GM23248 (cell line): ENCODE data around the gene JARID2. TPM values are rescaled to one million over a fixed set of nuclear protein-coding genes. Genes with fewer than 3 reads are reported as not detected.

ENCODE experiments used
- DNase-seq: peaks from one replicate; pipeline ENCODE4 v3.0.0-alpha.2; 2015
- H2AFZ ChIP-seq: fragments of 200-600 bp; sonication (generic); 2 replicates; pipeline ENCODE4 v1.6.1; 2016; ENCODE audit warnings: antibody characterized with exemption
- H3F3A ChIP-seq: fragments of 200-600 bp; sonication (generic); 2 replicates; pipeline ENCODE4 v1.6.1; 2016; ENCODE audit warnings: mild to moderate bottlenecking, antibody characterized with exemption, mixed run types; ENCODE audit not compliant: insufficient read depth
- H3K27ac ChIP-seq: fragments of 200-600 bp; sonication (generic); 2 replicates; pipeline ENCODE4 v1.5.1; 2016; ENCODE audit warnings: mild to moderate bottlenecking
- H3K27me3 ChIP-seq: fragments of 200-600 bp; sonication (generic); replicated peaks from 2 replicates; pipeline ENCODE4 v1.6.1; 2016; ENCODE audit warnings: mild to moderate bottlenecking; ENCODE audit not compliant: insufficient read depth
- H3K36me3 ChIP-seq: fragments of 200-600 bp; sonication (generic); 2 replicates; pipeline ENCODE4 v1.6.1; 2016; ENCODE audit warnings: low read depth, mild to moderate bottlenecking
- H3K4me1 ChIP-seq: fragments of 200-600 bp; sonication (generic); 2 replicates; pipeline ENCODE4 v1.6.1; 2016; ENCODE audit warnings: mild to moderate bottlenecking; ENCODE audit not compliant: insufficient read depth
- H3K4me2 ChIP-seq: fragments of 200-600 bp; sonication (generic); one replicate; pipeline ENCODE4 v1.6.1; 2016; ENCODE audit warnings: mild to moderate bottlenecking; ENCODE audit not compliant: unreplicated experiment
- H3K4me3 ChIP-seq: fragments of 200-600 bp; sonication (generic); 2 replicates; pipeline ENCODE4 v1.5.1; 2016; ENCODE audit warnings: mild to moderate bottlenecking
- H3K79me2 ChIP-seq: fragments of 200-600 bp; sonication (generic); 2 replicates; pipeline ENCODE4 v1.6.1; 2016; ENCODE audit warnings: mild to moderate bottlenecking; ENCODE audit not compliant: insufficient read depth
- H3K9ac ChIP-seq: fragments of 200-600 bp; sonication (generic); 2 replicates; pipeline ENCODE4 v1.6.1; 2016; ENCODE audit warnings: mild to moderate bottlenecking
- H3K9me2 ChIP-seq: fragments of 200-600 bp; sonication (generic); 2 replicates; pipeline ENCODE4 v1.6.1; 2016; ENCODE audit warnings: mixed run types, mild to moderate bottlenecking, moderate library complexity; ENCODE audit not compliant: insufficient read depth
- H3K9me3 ChIP-seq: fragments of 200-600 bp; sonication (generic); one replicate; pipeline ENCODE4 v1.6.1; 2017; ENCODE audit warnings: low read depth
- H4K20me1 ChIP-seq: fragments of 200-600 bp; sonication (generic); 2 replicates; pipeline ENCODE4 v1.6.0; 2016; ENCODE audit not compliant: insufficient read depth
- EZH2 ChIP-seq: fragments of 200-600 bp; sonication (generic); IDR thresholded peaks from 2 replicates; pipeline ENCODE4 v1.6.1; 2018; ENCODE audit warnings: antibody characterized with exemption, mild to moderate bottlenecking; ENCODE audit not compliant: insufficient read depth, poor library complexity, severe bottlenecking
- EZH2phosphoT487 ChIP-seq: fragments of 200-600 bp; sonication (generic); IDR thresholded peaks from 2 replicates; pipeline ENCODE4 v1.6.1; 2018; ENCODE audit warnings: antibody characterized with exemption, moderate library complexity, mild to moderate bottlenecking, low read depth; ENCODE audit not compliant: insufficient read depth
- WGBS, 2 experiments: methylation state at CpG; one replicate each; pipeline ENCODE4 v1.1.6; 2015 to 2017; ENCODE audit warnings: low lambda C conversion rate in 2 of 2, low coverage in 1 of 2; ENCODE audit errors: missing lambda C conversion rate in 2 of 2; 5-methylcytosine and 5-hydroxymethylcytosine counted together
- in situ Hi-C: fragments of 300-500 bp; cut with MboI; formaldehyde crosslinking; loops from 2 replicates; pipeline ENCODE4 v1.15.0; 2020
- polyA plus RNA-seq: library from polyadenylated mRNA; unstranded; fragments of >200 nt; fragmentation: Nextera tagmentation; extraction: Ambion mirVana; gene quantifications from 2 replicates; pipeline ENCODE4 v1.2.1, GENCODE V29; 2016
- total RNA-seq: library from RNA; depleted of rRNA; stranded (reverse); fragments of >200 nt; shearing (Covaris generic); gene quantifications from 2 replicates; pipeline ENCODE4 v1.2.3, GENCODE V29; 2014

Gene JARID2
- total and polyA plus RNA-seq, 2 experiments from 2014 or later, result 3.9 to 9.3 TPM

GRCh38 chr6:15398633-15399275, 152.9 kb downstream of the JARID2 start:
- peaks cover 100% of the 10 kb centered on the region for H3K79me2 ChIP-seq
- no peak overlapping the region for H3K27ac ChIP-seq
- H3K9me2 ChIP-seq, result no peaks in the 10 kb centered on the region
- H3K4me1 ChIP-seq, result peaks cover 34% of the 10 kb centered on the region
- no peaks in the 10 kb centered on the region for H3K36me3 ChIP-seq
- DNase-seq, result no peak
- TF ChIP-seq EZH2phosphoT487 (no peak), EZH2 (no peak)
- no peak overlapping the region for H3K4me2 ChIP-seq
- H3K27me3 ChIP-seq, result no peaks in the 10 kb centered on the region
- H3F3A ChIP-seq, result peaks cover 11% of the 10 kb centered on the region; the same call in 1 of the 2 replicates
- H3K9ac ChIP-seq, result no peak overlapping the region
- H3K9me3 ChIP-seq, result no peaks in the 10 kb centered on the region
- H2AFZ ChIP-seq, result no peak overlapping the region
- H4K20me1 ChIP-seq, result no peaks in the 10 kb centered on the region; the same call in 1 of the 2 replicates
- in situ Hi-C loops, result no loop called here
- H3K4me3 ChIP-seq, result no peak overlapping the region
- 88 to 89% methylated on average over 8 of the region's 8 CpGs for WGBS, 2 experiments

GRCh38 chr6:15399641-15400470, 154.0 kb downstream of the JARID2 start:
- peaks cover 100% of the 10 kb centered on the region for H3K79me2 ChIP-seq
- peaks cover 2% of the 10 kb centered on the region; the same call in 1 of the 2 replicates for H4K20me1 ChIP-seq
- H3K4me3 ChIP-seq, result peak overlapping the region; percentile 61

GRCh38 chr6:15400572-15401004, 154.7 kb downstream of the JARID2 start:
- DNase-seq, result peak; percentile 58
- Histone ChIP-seq H3K4me3 (peak overlapping the region; percentile 61), H3K4me2 (peak overlapping the region; percentile 79), H3K79me2 (peaks cover 100% of the 10 kb centered on the region), H4K20me1 (peaks cover 6% of the 10 kb centered on the region; the same call in 1 of the 2 replicates), H3K36me3 (no peaks in the 10 kb centered on the region), H3K9me2 (no peaks in the 10 kb centered on the region), H3K9me3 (no peaks in the 10 kb centered on the region), H2AFZ (0 out of 2 replicates have a peak overlapping the region, but pooled peaks have one; percentile 7), H3K9ac (peak overlapping the region; percentile 39), H3K27me3 (no peaks in the 10 kb centered on the region), H3F3A (peaks cover 11% of the 10 kb centered on the region; the same call in 1 of the 2 replicates), H3K27ac (0 out of 2 replicates have a peak overlapping the region, but pooled peaks have one; percentile 4), H3K4me1 (peaks cover 34% of the 10 kb centered on the region)
- in situ Hi-C loops, result no loop called here
- TF ChIP-seq EZH2phosphoT487 (no peak), EZH2 (no peak)
- WGBS, 2 experiments, result 10 to 11% methylated on average over 13 to 14 of the region's 14 CpGs

More at GRCh38 chr6:15399641-15400470, 154.0 kb downstream of the JARID2 start:
- H3K9me2 ChIP-seq, result no peaks in the 10 kb centered on the region
- H3K27ac ChIP-seq, result peak overlapping the region; percentile 17; the same call in 1 of the 2 replicates
- 3 to 9% methylated on average over 8 to 9 of the region's 9 CpGs for WGBS, 2 experiments
- peaks cover 11% of the 10 kb centered on the region; the same call in 1 of the 2 replicates for H3F3A ChIP-seq
- no peak overlapping the region for H2AFZ ChIP-seq
- peak overlapping the region; percentile 79 for H3K4me2 ChIP-seq
- no peaks in the 10 kb centered on the region for H3K36me3 ChIP-seq
- H3K9me3 ChIP-seq, result no peaks in the 10 kb centered on the region
- H3K9ac ChIP-seq, result peak overlapping the region; percentile 39
- H3K27me3 ChIP-seq, result no peaks in the 10 kb centered on the region
- peak; percentile 78 for DNase-seq
- H3K4me1 ChIP-seq, result peaks cover 34% of the 10 kb centered on the region
- in situ Hi-C loops, result no loop called here
- TF ChIP-seq EZH2phosphoT487 (no peak), EZH2 (no peak)

- peak overlapping the region; percentile 79 for H3K4me2 ChIP-seq
- TF ChIP-seq EZH2, result no peak
- TF ChIP-seq EZH2phosphoT487, result no peak
- H3K9me3 ChIP-seq, result no peaks in the 10 kb centered on the region
- peaks cover 12% of the 10 kb centered on the region; the same call in 1 of the 2 replicates for H4K20me1 ChIP-seq
- no peaks in the 10 kb centered on the region for H3K27me3 ChIP-seq
- H3K4me3 ChIP-seq, result peak overlapping the region; percentile 61; the same call in 1 of the 2 replicates
- H2AFZ ChIP-seq, result no peak overlapping the region
- H3K4me1 ChIP-seq, result peaks cover 34% of the 10 kb centered on the region
- WGBS, 2 experiments, result 94 to 97% methylated on average over 1 of the region's 1 CpG
- H3K27ac ChIP-seq, result 0 out of 2 replicates have a peak overlapping the region, but pooled peaks have one; percentile 4
- peaks cover 11% of the 10 kb centered on the region; the same call in 1 of the 2 replicates for H3F3A ChIP-seq
- H3K9ac ChIP-seq, result peak overlapping the region; percentile 39; the same call in 1 of the 2 replicates
- in situ Hi-C loops, result no loop called here
- no peak for DNase-seq
- H3K36me3 ChIP-seq, result no peaks in the 10 kb centered on the region
- peaks cover 100% of the 10 kb centered on the region for H3K79me2 ChIP-seq
- no peaks in the 10 kb centered on the region for H3K9me2 ChIP-seq
Observed at GRCh38 chr6:15401120-15401519, 155.3 kb downstream of the JARID2 start.
